ENCODE results near the gene TLK2.

DNA sequence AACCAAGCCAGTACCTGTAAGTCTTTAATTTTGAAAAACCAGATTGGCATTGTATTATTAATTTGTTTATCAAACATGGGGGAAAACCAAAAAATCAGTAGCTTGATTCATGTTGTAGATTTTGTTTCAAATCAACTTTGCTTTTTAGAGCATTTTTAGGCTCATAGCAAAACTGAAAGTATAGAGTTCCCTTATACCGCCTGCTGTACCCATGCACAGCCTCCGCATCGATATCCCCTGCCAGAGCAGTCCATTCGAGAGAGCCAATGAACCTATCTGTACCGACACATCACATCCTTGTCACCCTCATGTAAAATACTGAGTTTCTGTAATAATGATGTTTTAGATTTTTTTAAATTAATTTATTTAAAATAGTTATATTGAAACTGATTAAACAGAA, 132.7 kb downstream of the TLK2 start:
- TF ChIP-seq, protein P1, sequence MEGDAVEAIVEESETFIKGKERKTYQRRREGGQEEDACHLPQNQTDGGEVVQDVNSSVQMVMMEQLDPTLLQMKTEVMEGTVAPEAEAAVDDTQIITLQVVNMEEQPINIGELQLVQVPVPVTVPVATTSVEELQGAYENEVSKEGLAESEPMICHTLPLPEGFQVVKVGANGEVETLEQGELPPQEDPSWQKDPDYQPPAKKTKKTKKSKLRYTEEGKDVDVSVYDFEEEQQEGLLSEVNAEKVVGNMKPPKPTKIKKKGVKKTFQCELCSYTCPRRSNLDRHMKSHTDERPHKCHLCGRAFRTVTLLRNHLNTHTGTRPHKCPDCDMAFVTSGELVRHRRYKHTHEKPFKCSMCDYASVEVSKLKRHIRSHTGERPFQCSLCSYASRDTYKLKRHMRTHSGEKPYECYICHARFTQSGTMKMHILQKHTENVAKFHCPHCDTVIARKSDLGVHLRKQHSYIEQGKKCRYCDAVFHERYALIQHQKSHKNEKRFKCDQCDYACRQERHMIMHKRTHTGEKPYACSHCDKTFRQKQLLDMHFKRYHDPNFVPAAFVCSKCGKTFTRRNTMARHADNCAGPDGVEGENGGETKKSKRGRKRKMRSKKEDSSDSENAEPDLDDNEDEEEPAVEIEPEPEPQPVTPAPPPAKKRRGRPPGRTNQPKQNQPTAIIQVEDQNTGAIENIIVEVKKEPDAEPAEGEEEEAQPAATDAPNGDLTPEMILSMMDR (conservative IDR thresholded peaks at IDR 0.05; ENCODE audit: low read depth, low read length) = no peak
- no peak for TF ChIP-seq EZH2 (IDR thresholded peaks at IDR 0.05; ENCODE audit: borderline replicate concordance, low read depth, low read length, poor library complexity, severe bottlenecking)

Measured in A673 (cell line).